ENCODE results near the gene MS4A4A. TPM values are rescaled to one million over a fixed set of nuclear protein-coding genes. Genes with fewer than 3 reads are reported as not detected.
"Not testable (repeated sequence)": the region's sequence is repeated elsewhere in the genome, so short reads cannot be mapped to it uniquely, and the experiment has no call there.

Gene MS4A4A
- total RNA-seq, 4 donors from 2014 or later: 7.6 to 23.8 (median 12.0) TPM

- H3K27ac ChIP-seq: no peak overlapping the region
- WGBS, 2 donors (ENCODE audit: low coverage in 1 of 2): 11 to 23% methylated on average over 3 to 4 of the region's 4 CpGs
- DNase-seq: no peak
- TF ChIP-seq CTCF (IDR thresholded peaks at IDR 0.05): peak; percentile 63 to 72 (median 67)
- no peak for TF ChIP-seq POLR2A (IDR thresholded peaks at IDR 0.05)
- in situ Hi-C loops (cut with MboI; ENCODE audit: low pct_ligation_motif_present in 1 of 4, low pct_unique_long_range_greater_than_20kb in 1 of 4, low sequenced_read_pairs in 3 of 4): loop anchor here in 1 of 4 donors (25.0 kb wide), 1 partner anchor 103 kb away; no protein-coding TSS in a partner anchor
- H3K9me3 ChIP-seq: peaks cover 6 to 7% of the 10 kb centered on the region in 2 donors
- no peaks in the 10 kb centered on the region for H3K4me1 ChIP-seq
- no peaks in the 10 kb centered on the region for H3K27me3 ChIP-seq
- intact Hi-C loops (cut with DNase I; ENCODE audit: low total_unique reads): no loop called here
- no peak overlapping the region for H3K4me3 ChIP-seq
- no peaks in the 10 kb centered on the region for H3K36me3 ChIP-seq
Observed at GRCh38 chr11:60265373-60266214, 14.9 kb upstream of the MS4A4A start.

- H3K4me3 ChIP-seq: no peak overlapping the region
- intact Hi-C loops (cut with DNase I; ENCODE audit: low total_unique reads): no loop called here
- H3K36me3 ChIP-seq: no peaks in the 10 kb centered on the region
- H3K9me3 ChIP-seq: peaks cover 6 to 9% of the 10 kb centered on the region in 2 donors
- no peaks in the 10 kb centered on the region for H3K27me3 ChIP-seq
- no peak overlapping the region for H3K27ac ChIP-seq
- TF ChIP-seq EP300 (IDR thresholded peaks at IDR 0.05; ENCODE audit: low read depth) (no peak), POLR2A (IDR thresholded peaks at IDR 0.05) (no peak), CTCF (IDR thresholded peaks at IDR 0.05) (no peak)
- in situ Hi-C loops (cut with MboI; ENCODE audit: low pct_ligation_motif_present in 1 of 4, low pct_unique_long_range_greater_than_20kb in 1 of 4, low sequenced_read_pairs in 3 of 4): loop anchor here in 1 of 4 donors (25.0 kb wide), 1 partner anchor 112 kb away; no protein-coding TSS in a partner anchor
- DNase-seq: no peak
- no peaks in the 10 kb centered on the region for H3K4me1 ChIP-seq
Observed at GRCh38 chr11:60274416-60274815, 6.0 kb upstream of the MS4A4A start.

DNA sequence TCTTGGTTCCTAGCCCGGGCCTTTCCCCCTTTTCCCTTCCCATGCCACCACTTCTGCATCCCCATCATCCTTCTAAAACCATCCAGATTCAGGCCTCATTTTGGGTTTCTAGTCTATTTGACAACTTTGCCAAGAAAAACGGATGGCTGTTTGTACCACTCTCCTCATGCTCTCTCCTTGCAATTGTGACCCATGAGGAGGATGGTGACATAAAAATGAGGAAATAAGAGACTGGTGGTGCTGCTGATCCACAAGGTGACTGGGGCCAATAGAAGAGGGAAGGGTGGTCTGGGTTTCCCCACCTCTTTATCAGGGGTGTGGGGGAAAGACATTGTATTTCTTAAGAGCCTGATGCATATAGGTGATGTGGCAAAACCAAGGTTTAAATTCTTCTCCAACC is 1.0 kb downstream of the MS4A4A start:
- H3K4me3 ChIP-seq: no peak overlapping the region

GRCh38 chr11:60282286-60282685 is 1.8 kb downstream of the MS4A4A start:
- in situ Hi-C loops (cut with MboI; ENCODE audit: low pct_ligation_motif_present in 1 of 4, low pct_unique_long_range_greater_than_20kb in 1 of 4, low sequenced_read_pairs in 3 of 4) (no loop called here), intact Hi-C loops (cut with DNase I; ENCODE audit: low total_unique reads) (no loop called here)
- WGBS, 2 donors (ENCODE audit: low coverage in 1 of 2): 75 to 85% methylated on average over 2 of the region's 2 CpGs
- no peaks in the 10 kb centered on the region for H3K27me3 ChIP-seq
- H3K4me1 ChIP-seq: no peaks in the 10 kb centered on the region
- TF ChIP-seq CTCF (IDR thresholded peaks at IDR 0.05): no peak
- TF ChIP-seq POLR2AphosphoS5 (IDR thresholded peaks at IDR 0.05): no peak
- no peak for TF ChIP-seq EP300 (IDR thresholded peaks at IDR 0.05; ENCODE audit: low read depth)
- TF ChIP-seq POLR2A (IDR thresholded peaks at IDR 0.05): no peak
- H3K4me3 ChIP-seq: peak overlapping the region in 1 of 4 donors; percentile 14
- no peaks in the 10 kb centered on the region for H3K9me3 ChIP-seq
- peak overlapping the region in 1 of 4 donors; percentile 55 for H3K27ac ChIP-seq
- no peak for DNase-seq
- H3K36me3 ChIP-seq: no peaks in the 10 kb centered on the region

More for the DNA sequence above, 1.0 kb downstream of the MS4A4A start:
- no peaks in the 10 kb centered on the region for H3K9me3 ChIP-seq
- H3K36me3 ChIP-seq: no peaks in the 10 kb centered on the region
- no peaks in the 10 kb centered on the region for H3K4me1 ChIP-seq
- intact Hi-C loops (cut with DNase I; ENCODE audit: low total_unique reads) (no loop called here), in situ Hi-C loops (cut with MboI; ENCODE audit: low pct_ligation_motif_present in 1 of 4, low pct_unique_long_range_greater_than_20kb in 1 of 4, low sequenced_read_pairs in 3 of 4) (no loop called here)
- no peaks in the 10 kb centered on the region for H3K27me3 ChIP-seq
- no peak for DNase-seq
- H3K27ac ChIP-seq: peak overlapping the region in 3 of 4 donors; percentile 21 to 55 (median 28)
- TF ChIP-seq EP300 (IDR thresholded peaks at IDR 0.05; ENCODE audit: low read depth) (no peak), POLR2AphosphoS5 (IDR thresholded peaks at IDR 0.05) (no peak), POLR2A (IDR thresholded peaks at IDR 0.05) (peak; percentile 18), CTCF (IDR thresholded peaks at IDR 0.05) (no peak)
- WGBS, 2 donors (ENCODE audit: low coverage in 1 of 2): 26 to 77% methylated on average over 2 of the region's 2 CpGs

DNA sequence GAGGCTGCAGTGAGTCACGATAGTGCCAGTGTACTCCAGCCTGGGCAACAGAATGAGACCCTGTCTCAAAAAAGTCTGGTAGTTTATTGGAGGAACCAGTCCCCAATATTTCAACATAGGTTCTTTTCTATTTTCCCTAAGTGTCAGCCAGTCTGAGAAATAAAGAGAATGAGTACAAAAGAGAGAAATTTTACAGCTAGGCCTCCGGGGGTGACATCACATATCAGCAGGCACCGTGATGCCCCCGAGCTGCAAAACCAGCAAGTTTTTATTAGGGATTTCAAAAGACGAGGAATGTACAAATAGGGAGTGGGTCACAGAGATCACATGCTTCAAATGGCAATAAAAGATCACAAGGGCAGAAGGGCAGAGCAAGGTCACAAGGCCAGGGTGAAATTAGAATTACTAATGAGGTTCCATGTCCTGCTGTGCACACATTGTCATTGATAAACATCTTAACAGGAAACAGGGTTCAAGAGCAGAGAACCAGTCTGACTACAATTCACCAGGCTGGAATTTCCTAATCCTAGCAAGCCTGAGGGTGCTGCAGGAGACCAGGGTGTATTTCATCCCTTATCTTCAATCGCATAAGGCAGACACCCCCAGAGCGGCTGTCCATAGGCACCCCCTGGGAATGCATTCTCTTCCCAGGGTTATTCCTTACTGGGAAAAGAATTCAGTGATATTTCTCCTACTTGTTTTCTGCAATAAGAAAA is 5.1 kb downstream of the MS4A4A start:
- H3K27ac ChIP-seq; intact Hi-C loops (cut with DNase I; ENCODE audit: low total_unique reads); DNase-seq: not testable (repeated sequence)

More for the DNA sequence above, 5.1 kb downstream of the MS4A4A start:
- 60% methylated on average over 5 to 7 of the region's 7 CpGs for WGBS, 2 donors (ENCODE audit: low coverage in 1 of 2)
- H3K4me3 ChIP-seq; H3K9me3 ChIP-seq; H3K36me3 ChIP-seq; H3K27me3 ChIP-seq; H3K4me1 ChIP-seq; in situ Hi-C loops (cut with MboI; ENCODE audit: low pct_ligation_motif_present in 1 of 4, low pct_unique_long_range_greater_than_20kb in 1 of 4, low sequenced_read_pairs in 3 of 4): not testable (repeated sequence)

Measured in transverse colon (tissue), 4 donors.